ENCODE measurements around the gene LILRB5.
A peak's percentile ranks its signal among the peaks of the same experiment; 100 is the strongest.
"Not testable (repeated sequence)": the region's sequence is repeated elsewhere in the genome, so short reads cannot be mapped to it uniquely, and the experiment has no call there.

The LILRB5 gene

DNA sequence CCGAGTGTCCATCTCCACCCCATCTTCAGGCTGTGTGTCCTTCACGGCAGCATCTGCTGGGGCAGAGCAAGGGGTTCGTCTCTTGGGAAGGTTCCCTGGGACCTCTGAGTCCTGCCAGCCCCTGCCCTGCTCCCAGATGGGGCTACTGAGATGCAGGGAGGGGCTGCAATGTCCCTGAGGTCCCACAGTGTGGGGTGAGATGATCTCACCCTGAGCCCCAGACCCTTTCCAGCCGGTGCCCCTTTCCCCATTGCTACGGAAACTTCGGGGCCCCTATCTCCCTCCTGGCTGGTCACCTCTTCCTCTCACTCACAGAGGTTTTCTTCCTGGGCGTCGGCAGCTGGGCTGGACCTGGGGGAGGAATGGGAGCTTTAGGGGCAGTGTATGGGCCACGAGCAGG, 18.9 kb upstream of the LILRB5 start:
- no peak for DNase-seq (ENCODE audit: low read depth)

DNA sequence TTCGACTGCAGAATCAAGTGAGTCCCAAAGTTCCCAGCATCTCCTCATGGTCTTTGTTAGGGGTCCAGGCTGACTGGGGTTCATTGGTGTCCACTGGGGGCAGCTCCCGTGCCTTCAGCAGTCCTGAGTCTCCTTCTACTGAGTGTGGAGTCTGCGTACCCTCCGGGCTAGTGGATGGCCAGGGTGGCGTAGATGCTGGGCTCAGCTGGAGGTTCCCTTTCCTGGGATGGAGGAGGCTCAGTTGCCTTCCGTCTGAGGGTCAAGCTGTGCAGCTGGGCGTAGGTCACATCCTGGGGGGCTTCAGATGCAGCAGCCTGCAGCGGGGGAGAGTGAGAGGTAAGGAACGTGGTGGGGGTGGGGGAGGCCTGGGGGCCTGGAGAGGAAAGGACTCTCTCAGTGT, 17.4 kb upstream of the LILRB5 start:
- not testable (repeated sequence) for DNase-seq (ENCODE audit: low read depth)

DNA sequence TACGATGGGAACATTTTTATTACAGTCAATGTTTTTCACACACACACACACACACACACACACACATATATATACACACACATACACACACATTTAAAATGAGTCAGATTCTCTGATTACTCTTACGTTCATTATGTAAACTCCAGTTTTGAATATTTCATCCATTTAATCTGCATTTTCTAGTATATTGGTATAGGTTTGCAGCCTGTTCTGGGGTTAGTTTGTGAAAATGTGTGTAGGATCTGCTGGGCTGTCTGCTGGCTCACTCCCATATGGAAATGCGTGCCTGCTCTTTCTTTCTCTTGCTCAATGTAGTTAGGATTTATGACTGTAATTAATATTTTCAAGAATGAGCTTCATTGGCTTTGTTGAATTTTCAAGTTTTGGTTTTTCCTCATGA, 16.7 kb upstream of the LILRB5 start:
- DNase-seq (ENCODE audit: low read depth) = no peak

DNA sequence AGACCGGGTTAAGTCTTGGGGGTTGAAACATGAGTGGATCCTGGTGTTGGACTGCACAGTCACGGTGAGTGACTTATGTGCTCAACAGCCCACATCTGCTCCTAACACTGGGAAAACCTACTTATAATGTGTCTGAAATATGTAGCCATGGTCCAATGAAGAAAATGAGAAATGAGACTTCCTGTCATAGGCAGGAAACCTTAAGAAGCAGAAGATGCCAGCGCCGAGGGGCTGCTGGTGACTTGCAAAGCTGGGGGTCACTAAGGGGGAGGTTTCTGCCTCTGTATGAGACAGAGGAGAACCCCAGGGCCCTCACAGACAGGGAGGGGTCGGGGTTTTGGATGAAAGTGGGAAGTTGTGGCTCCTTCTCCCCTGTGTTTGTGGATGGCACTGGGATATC, 15.1 kb upstream of the LILRB5 start:
- DNase-seq (ENCODE audit: low read depth) = not testable (repeated sequence)

DNA sequence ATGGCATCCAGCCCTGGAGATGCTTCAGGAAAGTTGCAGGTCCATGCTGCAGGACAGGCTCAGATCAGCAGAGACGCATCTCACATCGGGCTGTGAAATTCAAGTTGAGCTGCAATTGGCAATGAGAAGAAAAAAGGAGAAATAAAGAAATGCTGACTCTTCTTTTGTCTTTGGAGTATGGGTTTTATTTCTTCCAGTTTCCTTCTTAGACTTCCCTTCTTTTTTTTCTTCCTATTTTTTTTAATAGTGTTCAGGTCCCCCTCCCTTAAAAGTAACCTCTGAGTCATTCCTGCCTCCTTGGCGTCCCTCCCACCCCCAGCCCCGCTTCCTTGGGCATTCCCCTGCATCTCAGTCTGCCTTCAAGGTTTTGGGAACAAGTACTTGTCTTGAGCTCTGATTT, 14.5 kb upstream of the LILRB5 start:
- not testable (repeated sequence) for DNase-seq (ENCODE audit: low read depth)

DNA sequence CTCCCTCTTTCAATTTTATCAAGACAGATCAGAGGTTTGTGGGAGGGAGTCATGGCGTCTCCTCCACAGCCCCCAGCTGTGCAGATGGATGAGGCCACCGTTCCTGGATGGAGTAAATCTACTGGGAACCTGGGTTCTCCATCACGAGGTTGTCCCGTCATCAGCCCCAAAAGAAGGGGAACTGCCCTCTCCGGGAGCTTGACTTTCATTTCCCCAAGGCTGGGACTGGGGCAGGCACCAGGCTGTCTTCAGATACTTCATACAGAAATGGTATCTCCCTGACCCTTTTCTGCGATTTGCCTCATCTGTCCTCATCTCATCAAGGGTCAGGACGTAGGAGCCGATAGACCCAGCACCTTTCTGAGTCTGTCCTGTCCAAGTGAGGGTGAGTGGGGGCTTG, 14.0 kb upstream of the LILRB5 start:
- DNase-seq (ENCODE audit: low read depth) = no peak

DNA sequence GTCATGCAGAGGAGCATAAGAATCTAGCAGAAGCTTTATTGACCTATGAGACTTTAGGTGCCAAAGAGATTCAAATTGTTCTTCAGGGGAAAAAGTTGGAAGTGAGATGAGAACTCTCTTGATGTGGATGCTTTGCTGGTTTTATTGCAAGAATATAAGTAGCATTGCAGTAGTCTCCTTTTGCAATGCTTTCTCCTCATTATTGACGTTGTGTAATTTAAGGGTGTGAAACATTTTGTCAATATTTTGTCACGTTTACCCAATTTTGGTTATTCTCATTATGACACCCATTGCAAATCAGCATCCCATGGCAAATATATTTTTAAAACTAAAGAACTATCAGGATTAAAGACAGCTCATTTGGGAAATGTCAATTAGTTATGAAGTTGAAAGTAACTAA, 11.9 kb upstream of the LILRB5 start:
- DNase-seq (ENCODE audit: low read depth) = no peak

DNA sequence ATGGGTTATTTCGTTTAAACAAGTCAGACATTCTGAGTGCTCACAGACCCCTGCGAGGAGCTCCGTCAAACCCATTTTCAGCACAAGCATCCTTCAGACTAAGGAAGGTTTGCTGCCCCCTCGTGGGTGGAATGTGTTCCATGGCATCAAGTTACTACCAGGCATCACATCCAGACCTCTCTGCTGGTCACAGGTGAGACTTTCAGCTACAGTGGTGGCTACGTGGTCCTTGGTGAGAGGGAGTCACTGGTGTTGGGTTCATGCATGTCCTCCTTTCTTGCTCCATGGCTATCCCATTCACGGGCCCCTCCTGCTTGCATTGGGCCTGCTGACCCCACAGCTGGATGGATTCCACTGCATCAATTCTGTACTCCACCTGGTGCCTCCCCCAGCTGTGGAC, 9.1 kb upstream of the LILRB5 start:
- peak; percentile 11 for DNase-seq (ENCODE audit: low read depth)

DNA sequence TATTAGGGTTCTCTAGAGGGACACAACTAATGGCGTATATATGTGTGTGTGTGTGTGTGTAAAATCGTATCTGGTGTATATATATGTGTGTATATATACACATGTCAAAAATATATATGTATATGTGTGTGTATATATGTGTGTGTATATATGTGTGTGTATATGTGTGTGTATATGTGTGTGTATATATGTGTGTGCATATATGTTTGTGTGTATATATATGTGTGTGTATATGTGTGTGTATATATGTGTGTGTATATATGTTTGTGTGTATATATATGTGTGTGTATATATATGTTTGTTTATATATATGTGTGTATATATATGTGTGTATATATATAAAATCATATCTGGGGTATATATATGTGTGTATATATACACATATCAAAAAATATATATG, 5.4 kb upstream of the LILRB5 start:
- DNase-seq (ENCODE audit: low read depth) = no peak

DNA sequence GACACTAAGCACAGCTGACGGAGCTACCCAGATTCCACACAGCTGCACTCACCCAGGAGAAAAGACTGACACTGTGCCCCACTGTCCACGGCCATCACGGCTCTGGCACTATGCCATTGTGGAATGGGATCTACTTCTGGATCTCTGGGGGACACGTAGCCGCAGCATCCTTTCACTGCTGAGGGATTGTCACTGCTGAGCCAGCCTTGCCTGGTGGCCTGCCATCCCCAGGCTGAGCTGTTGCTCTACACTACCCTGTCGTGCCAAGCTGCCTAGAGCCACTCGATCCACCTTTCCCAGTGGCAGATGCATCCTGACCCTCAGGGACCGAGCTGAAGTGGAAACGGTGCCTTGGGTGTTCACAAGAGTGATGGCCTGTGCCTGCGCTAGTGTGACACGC, 5.0 kb upstream of the LILRB5 start:
- no peak for DNase-seq (ENCODE audit: low read depth)

DNA sequence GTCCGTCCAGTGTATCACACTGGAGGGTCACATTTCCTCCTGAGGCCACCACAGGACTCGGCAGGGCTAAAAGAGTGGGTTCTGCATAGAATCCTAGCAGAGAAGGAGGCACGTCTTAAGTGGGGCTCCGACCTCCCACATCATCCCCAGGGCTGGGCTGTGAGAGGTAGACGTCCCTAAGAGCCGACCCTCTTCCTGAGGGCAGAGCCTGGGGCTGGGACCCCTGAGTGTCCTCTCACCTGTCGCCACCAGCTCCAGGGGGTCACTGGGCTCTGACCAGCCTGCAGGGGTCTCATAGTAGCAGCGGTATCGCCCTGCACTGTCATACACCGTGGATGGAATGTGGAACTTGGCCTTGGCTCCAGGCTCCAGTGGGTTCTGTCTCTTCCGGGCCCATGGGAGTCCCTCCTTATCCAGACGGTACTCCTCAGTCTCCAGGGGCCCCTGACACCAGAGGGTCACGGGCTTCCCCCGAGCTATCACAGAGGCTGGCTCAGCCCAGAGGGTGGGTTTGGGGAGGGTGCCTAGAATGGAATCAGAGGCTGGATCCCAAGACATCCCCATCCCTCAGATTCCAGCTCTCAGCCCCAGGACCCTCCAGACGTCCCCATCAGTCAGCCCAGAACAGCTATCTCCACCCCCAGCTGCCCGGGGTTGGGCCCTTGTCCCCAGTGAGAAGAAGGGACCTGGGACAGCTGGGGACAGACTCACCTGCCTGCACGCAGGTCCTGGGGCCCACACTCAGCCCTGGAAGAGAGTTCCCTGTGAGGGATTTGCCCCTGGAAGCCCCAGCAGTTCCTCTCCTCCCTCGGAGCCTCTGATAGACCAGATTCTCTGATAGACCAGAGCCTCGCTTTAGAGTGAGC, 590 bp downstream of the LILRB5 start:
- no peak for DNase-seq (ENCODE audit: low read depth)

DNA sequence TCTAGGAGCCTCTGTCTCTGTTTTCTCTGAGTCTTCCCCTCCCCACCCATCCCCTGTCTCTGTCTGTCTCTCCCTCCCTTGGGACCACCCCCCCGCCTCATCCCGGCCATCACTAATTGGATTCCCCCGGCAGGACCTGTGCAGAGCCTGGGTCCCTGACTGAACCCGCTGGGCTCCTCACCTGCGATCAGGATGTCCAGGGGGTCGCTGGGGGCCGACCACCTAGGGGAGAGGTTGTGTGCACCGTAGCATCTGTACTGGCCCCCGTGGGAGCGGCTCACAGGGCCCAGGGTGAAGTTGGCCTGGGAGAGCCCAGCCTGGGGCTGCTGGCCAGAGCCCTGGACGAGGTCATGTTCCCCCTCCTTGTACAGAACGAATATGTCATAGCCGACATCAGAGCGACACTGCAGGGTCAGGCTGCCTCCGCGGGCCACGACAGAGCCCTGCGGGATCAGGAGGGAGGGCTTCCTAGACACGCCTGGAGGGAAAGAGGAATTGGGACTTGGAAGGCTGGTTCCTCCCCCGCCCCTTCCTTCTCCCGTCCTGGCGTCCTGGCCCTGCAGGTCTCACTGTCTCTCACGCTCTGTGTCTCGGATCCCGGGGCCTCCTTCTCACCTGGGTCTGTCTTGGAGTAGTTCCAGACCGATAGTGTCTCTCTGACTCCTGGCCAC, 1.8 kb downstream of the LILRB5 start:
- DNase-seq (ENCODE audit: low read depth) = no peak

DNA sequence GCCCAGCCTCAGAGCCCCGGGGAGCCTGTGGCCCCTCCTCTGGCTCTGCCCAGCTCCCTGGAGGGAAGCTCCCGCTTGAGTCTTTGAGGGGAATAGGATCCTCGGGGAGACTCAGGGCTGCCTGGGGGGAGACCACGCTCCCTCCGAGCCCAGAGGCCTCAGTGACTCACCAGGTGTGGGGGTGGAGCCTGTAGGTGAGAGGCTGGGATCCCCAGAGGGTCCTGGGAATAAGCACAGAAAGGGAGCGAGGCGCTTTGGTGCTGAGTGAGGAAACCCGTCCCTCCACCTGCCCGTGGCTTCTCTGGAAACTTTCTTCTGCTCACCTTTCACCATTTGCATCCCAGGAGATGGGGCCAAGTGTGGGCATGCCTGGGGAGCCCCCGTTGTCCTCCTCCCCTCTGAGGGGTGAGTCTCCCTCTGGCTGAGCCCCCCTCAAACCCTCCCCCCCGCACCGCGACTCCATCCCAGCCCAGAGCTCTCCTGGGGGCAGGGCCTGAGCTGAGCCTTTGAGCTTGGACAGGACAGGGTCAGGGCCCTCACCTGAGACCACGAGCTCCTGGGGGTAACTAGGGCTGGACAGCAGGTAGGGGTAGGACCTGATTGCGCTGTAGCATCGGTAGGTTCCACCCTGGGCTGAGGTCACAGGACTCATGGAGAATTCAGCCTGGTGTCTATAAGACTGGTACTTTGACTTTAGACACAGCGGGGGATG, 2.7 kb downstream of the LILRB5 start:
- DNase-seq (ENCODE audit: low read depth) = no peak

DNA sequence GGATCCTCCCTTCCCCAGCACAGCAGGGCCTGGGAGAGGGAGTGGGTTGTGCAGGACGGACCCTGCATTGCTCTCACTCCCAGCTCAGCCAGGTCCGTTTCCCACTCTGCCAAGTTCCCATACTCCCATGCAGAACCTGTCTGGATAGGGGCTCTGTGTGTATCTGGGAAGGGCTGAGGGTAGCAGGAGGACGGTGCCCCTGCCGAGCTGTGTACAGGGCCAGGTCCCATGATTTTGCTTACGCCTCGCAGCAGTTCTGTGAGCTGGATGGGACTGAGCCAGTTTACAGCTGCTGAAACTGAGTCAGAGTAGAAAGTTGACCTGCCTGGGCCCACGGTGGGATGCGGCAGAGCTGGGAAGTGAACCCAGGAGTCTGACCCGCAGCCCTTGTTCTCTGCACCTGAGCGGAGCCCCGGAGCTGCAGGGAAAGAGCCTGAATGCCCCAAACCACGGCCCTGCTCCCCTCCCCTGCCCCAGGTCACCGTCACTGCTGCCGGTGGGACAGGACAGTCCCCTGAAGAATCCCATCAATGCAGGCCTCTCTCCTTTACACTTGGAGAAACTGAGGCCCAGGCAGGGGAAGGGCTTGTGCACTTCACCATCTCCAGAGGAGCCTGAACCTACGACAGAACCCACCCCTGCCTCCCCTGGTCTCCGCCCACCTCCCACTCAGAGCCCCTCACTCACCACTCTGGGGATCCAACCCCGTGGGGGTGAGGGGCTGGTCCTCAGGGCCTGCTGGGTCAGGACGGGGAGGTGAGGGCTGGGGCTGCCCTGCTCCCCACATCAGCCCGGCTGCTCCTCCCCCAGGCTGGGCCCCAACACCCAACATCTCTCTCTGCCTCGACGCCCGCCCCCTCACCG, 3.5 kb downstream of the LILRB5 start:
- no peak for DNase-seq (ENCODE audit: low read depth)

DNA sequence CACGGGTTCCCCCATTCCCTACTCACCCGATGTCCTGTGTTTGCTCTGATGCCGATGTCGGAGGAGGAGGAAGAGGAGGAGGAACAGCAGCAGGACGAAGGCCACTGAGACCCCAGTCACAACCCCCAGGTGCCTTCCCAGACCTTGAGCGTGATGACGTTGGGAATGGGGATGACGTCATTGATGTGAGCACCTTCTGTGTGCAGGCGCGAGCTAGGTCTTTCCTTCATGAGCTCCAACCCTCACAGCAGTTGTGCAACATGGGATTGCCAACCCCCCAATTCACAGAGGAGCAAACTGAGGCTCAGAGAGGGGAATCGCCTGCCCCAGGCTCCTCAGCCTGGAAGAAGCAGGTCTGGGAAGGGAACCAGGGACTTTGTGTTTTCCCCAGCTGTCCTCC, 4.2 kb downstream of the LILRB5 start:
- DNase-seq (ENCODE audit: low read depth) = no peak

DNA sequence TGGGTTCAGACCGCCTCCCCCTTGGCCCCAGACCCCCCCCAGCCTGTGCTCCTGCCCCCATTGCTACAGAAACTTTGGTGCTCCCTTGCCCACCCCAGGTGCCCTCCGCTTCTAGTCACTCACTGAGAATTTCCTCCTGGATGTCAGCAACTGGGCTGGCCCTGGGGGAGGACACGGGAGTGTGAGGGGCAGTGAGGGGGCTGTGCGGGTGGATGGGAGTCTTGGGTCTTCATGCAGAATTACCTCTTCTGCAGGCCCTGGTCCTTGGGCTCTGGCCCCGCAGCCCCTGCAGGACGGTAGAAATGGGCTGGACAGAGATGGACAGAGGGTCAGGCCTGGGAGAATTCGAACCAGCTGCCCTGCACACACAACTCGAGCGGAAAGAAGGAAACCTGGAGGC, 4.8 kb downstream of the LILRB5 start:
- DNase-seq (ENCODE audit: low read depth) = no peak

DNA sequence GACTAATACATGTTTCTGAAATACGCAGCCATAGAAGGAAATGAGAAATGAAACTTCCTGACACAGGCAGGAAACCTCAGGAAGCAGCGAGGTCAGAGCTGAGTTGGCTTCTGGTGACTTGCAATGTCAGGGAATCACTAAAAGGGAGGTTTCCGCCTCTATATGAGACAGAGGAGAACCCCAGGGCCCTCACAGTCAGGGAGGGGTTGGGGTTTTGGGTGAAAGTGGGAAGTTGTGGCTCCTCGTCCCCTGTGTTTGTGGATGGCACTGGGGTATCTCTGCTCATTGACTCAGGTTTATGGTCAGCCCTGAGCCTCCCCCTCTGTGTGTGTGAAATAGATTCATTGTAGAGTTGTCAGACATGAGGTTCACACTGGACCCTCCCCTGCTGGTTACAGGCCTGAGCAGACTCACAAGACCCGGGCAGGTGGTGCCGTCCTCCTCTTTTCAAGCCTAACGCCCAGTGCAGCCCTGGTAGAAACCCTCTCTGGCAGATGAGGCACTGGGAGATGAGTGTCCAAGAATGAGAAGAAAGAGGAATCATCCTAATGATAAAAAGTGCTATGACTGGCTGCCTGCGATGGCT, 9.0 kb downstream of the LILRB5 start:
- DNase-seq (ENCODE audit: low read depth) = no peak

DNA sequence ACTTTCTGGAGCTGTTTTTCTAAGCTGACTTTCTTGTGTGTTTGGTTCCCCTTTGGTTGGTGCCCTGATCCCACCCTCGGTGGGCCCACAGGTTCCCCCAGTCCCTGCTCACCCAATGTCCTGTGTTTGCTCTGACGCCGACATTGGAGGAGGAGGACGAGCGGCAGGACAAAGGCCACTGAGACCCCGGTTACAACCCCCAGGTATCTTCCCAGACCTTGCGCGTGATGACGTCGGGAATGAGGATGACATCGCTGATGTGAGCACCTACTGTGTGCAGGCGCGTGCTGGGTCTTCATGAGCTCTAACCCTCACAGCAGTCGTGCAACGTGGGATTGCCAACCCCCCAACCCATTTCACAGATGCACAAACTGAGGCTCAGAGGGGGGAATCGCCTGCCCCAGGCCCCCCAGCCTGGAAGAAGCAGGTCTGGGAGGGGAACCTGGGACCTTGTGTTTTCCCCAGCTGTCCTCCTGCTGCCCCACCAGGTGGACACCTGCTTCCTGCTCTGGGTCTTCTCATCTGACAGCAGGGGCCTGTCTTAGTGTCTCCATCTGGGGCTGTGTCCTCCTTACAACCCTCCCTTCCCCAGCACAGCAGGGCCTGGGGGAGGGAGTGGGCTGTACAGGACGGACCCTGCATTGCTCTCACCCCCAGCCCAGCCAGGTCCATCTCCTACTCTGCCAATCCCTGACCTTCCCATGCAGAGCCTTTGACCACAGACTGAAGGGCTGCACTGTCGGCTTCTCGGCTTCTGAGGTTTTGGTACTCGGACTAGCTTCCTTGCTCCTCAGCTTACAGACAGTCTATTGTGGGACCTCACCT, 9.8 kb downstream of the LILRB5 start:
- no peak for DNase-seq (ENCODE audit: low read depth)

DNA sequence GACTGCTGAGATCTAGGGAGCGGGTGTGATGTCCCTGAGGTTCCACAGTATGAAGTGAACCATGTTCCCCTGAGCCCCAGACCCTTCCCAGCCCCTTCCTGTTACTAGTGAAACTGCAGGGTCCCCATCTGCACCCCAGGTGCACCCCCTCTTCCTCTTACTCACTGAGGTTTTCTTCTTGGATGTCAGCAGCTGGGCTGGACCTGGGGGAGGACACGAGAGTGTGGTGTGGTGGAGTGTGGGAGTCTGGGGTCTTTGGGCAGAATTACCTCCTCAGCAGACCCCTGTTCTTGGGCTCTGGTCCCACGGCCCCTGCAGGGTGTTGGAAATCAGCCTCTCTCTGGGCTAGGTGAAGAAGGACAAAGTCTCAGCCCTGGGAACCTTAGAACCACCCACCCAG, 11.1 kb downstream of the LILRB5 start:
- no peak for DNase-seq (ENCODE audit: low read depth)

DNA sequence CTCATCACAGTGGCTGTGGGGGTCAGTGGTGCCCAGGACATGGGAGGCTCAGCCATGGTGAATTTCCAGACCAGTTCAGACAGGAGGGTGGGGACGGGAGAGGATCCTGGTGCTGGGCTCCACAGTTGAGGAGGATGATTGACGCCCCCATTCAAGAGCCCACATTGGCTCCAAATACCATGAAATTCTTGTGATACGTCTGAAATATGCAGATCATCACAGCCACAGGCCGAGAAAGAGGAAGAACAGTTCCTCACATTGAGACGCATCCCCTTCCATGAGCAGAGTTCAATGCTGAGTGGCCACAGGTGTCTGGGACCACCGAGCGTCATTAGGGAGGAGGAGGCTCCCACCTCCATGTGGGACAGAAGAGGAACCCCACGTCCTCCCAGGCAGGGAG, 13.3 kb downstream of the LILRB5 start:
- not testable (repeated sequence) for DNase-seq (ENCODE audit: low read depth)

DNA sequence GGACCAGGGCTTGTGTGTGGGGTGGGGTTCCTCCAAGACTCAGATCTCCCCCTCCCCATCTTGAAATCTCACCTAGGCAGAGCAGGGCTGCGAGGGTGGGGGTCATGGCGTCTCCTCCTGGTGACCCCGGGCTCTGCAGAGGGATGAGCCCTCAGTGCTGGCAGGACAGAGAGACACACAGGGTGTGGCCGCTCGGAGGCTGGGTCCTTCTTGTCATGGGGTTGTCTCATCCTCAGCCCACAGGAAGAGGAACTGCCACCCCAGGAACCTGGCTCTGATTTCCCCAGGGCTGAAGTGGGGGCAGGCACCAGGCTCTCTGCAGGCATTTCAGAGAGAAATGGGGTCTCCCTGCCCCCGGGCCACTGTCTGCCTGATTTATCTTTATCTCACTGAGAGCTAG, 14.4 kb downstream of the LILRB5 start, which contains the start of gene LILRA6:
LILRA6 (minus strand) TSS at position 145 of the 400 bp plus-strand sequence.
- DNase-seq (ENCODE audit: low read depth) = not testable (repeated sequence)
